HCT116 (cell line): ENCODE data around the gene SYT11. TPM values are rescaled to one million over a fixed set of nuclear protein-coding genes. Genes with fewer than 3 reads are reported as not detected.

Experiments used
- ATAC-seq: fragments of 200-7000 bp; cut with Tn5 transposase; 2 replicates; pipeline ENCODE4 v1.9.1; 2020; ENCODE audit warnings: mild to moderate bottlenecking, moderate library complexity
- BruUV-seq: library from RNA; stranded (reverse); fragments of 400-500 nt; replicated peaks from 2 replicates; lab custom pipeline; 2021; lab: Mats Ljungman, UMichigan
- CTCF ChIA-PET: fragments of 300-600 bp; sonication (Branson Sonifier 250); formaldehyde crosslinking; loops from one replicate; lab custom pipeline; 2021; ENCODE audit warnings: antibody characterized with exemption; lab: Charles Lee
- POLR2A ChIA-PET: fragments of 300-600, 350-600 bp; sonication (Branson Sonifier 250); formaldehyde crosslinking; loops from one replicate; lab custom pipeline; 2021; ENCODE audit warnings: antibody characterized with exemption; lab: Charles Lee
- RAD21 ChIA-PET, 2 experiments: fragments of 300-600 bp; sonication (Branson Sonifier 250); formaldehyde crosslinking; loops; one replicate each; lab custom pipeline; 2023; ENCODE audit warnings: low total read pairs in 2 of 2; ENCODE audit not compliant: uncharacterized antibody in 2 of 2, unreplicated experiment in 2 of 2, low non-redundant PET in 1 of 2; lab: Charles Lee
- DNase-seq: peaks from one replicate; pipeline ENCODE4 v3.0.0-alpha.2; 2010; ENCODE audit warnings: low read depth, low spot score
- H2AFZ ChIP-seq: fragments of 200-600 bp; shearing (Covaris generic), sonication (generic); 2 replicates; pipeline ENCODE4 v1.6.1; 2017; ENCODE audit warnings: low read depth, mixed run types, mixed read lengths, antibody characterized with exemption, low read length; ENCODE audit not compliant: poor library complexity, severe bottlenecking
- H3K27ac ChIP-seq: 2 replicates; pipeline ENCODE4 v1.5.1; 2012; ENCODE audit warnings: low read depth, low read length
- H3K27me3 ChIP-seq: fragments of 200-600 bp; sonication (generic); 2 replicates; pipeline ENCODE4 v1.6.1; 2016; ENCODE audit warnings: mixed run types, low read length, mixed read lengths; ENCODE audit not compliant: insufficient read depth
- H3K36me3 ChIP-seq, 2 experiments: fragments of 200-500 bp in 1 of 2; fragments of 200-600 bp in 1 of 2; sonication (Bioruptor generic) in 1 of 2; sonication (generic) in 1 of 2; 2 replicates each; pipeline versions ENCODE4 v1.5.1 to v1.6.1; 2014 to 2016; ENCODE audit warnings: low read length in 2 of 2, inconsistent platforms in 1 of 2, mixed read lengths in 1 of 2, mixed run types in 1 of 2; ENCODE audit not compliant: insufficient read depth in 2 of 2, control insufficient read depth in 1 of 2
- H3K4me1 ChIP-seq, 2 experiments: fragments of 200-600 bp in 1 of 2; sonication (generic) in 1 of 2; 2 replicates each; pipeline versions ENCODE4 v1.5.1 to v1.6.1; 2012 to 2017; ENCODE audit warnings: low read length in 2 of 2, inconsistent platforms in 1 of 2, mild to moderate bottlenecking in 1 of 2, mixed read lengths in 1 of 2, mixed run types in 1 of 2, moderate library complexity in 1 of 2; ENCODE audit not compliant: insufficient read depth in 2 of 2, control insufficient read depth in 1 of 2
- H3K4me2 ChIP-seq: fragments of 200-600 bp; sonication (generic); 2 replicates; pipeline ENCODE4 v1.6.1; 2017; ENCODE audit warnings: mixed run types, low read length, mixed read lengths
- H3K4me3 ChIP-seq, 2 experiments: fragments of 200-600 bp in 1 of 2; sonication (generic) in 1 of 2; replicated peaks in 1 of 2; 2 replicates each; pipeline ENCODE4 v1.5.1; 2011 to 2016; ENCODE audit warnings: low read length in 2 of 2, control low read depth in 1 of 2, low read depth in 1 of 2, mild to moderate bottlenecking in 1 of 2, mixed read lengths in 1 of 2, mixed run types in 1 of 2
- H3K79me2 ChIP-seq: fragments of 200-600 bp; sonication (generic); 2 replicates; pipeline ENCODE4 v1.6.1; 2017; ENCODE audit warnings: mild to moderate bottlenecking, mixed run types, low read length, moderate library complexity, mixed read lengths; ENCODE audit not compliant: insufficient read depth
- H3K9ac ChIP-seq: fragments of 200-600 bp; sonication (generic); 2 replicates; pipeline ENCODE4 v1.6.1; 2016; ENCODE audit warnings: low read length, mixed read lengths
- H3K9me2 ChIP-seq: fragments of 200-600 bp; sonication (generic), shearing (Covaris generic); 2 replicates; pipeline ENCODE4 v1.6.1; 2017; ENCODE audit warnings: mixed run types, mild to moderate bottlenecking, moderate library complexity; ENCODE audit not compliant: insufficient read depth
- H3K9me3 ChIP-seq, 2 experiments: fragments of 200-500 bp in 1 of 2; fragments of 200-600 bp in 1 of 2; sonication (Bioruptor generic) in 1 of 2; sonication (generic) in 1 of 2; 2 replicates each; pipeline ENCODE4 v1.6.1; 2014 to 2017; ENCODE audit warnings: low read length in 2 of 2, mixed read lengths in 2 of 2, inconsistent platforms in 1 of 2, low read depth in 1 of 2, mild to moderate bottlenecking in 1 of 2, mixed run types in 1 of 2, moderate library complexity in 1 of 2; ENCODE audit not compliant: control insufficient read depth in 1 of 2, insufficient read depth in 1 of 2
- H4K20me1 ChIP-seq: fragments of 200-600 bp; sonication (generic), shearing (Covaris generic); 2 replicates; pipeline ENCODE4 v1.6.1; 2017; ENCODE audit warnings: mixed run types, mild to moderate bottlenecking, moderate library complexity; ENCODE audit not compliant: insufficient read depth
- CEBPB ChIP-seq: IDR thresholded peaks from 2 replicates; pipeline ENCODE4 v1.6.1; 2012; ENCODE audit warnings: low read depth
- ELF1 ChIP-seq: IDR thresholded peaks from 2 replicates; pipeline ENCODE4 v1.6.1; 2012; ENCODE audit warnings: low read depth, borderline replicate concordance
- EZH2 ChIP-seq: fragments of 200-600 bp; sonication (generic); IDR thresholded peaks from 2 replicates; pipeline ENCODE4 v1.6.1; 2017; ENCODE audit warnings: antibody characterized with exemption, mixed run types
- EZH2phosphoT487 ChIP-seq: fragments of 200-600 bp; IDR thresholded peaks from 2 replicates; pipeline ENCODE4 v1.6.1; 2018; ENCODE audit warnings: antibody characterized with exemption, borderline replicate concordance
- JUND ChIP-seq: IDR thresholded peaks from 2 replicates; pipeline ENCODE4 v1.6.1; 2012
- POLR2A ChIP-seq: IDR thresholded peaks from 2 replicates; pipeline ENCODE4 v1.7.0; 2011; ENCODE audit warnings: borderline replicate concordance; ENCODE audit not compliant: insufficient read depth, insufficient read length; ENCODE audit errors: extremely low read depth
- POLR2AphosphoS5 ChIP-seq: IDR thresholded peaks from 2 replicates; pipeline ENCODE4 v1.6.1; 2011; ENCODE audit warnings: mild to moderate bottlenecking, low read depth, low read length, moderate library complexity
- SRF ChIP-seq: IDR thresholded peaks from 2 replicates; pipeline ENCODE4 v1.6.1; 2012; ENCODE audit warnings: low read depth
- TCF7L2 ChIP-seq: IDR thresholded peaks from 2 replicates; pipeline ENCODE4 v1.7.0; 2011; ENCODE audit warnings: borderline replicate concordance, inconsistent platforms; ENCODE audit not compliant: insufficient read depth, insufficient read length; ENCODE audit errors: extremely low read depth
- ZFX ChIP-seq: fragments of 450-650 bp; IDR thresholded peaks from 2 replicates; pipeline ENCODE4 v1.6.1; 2017
- ZNF274 ChIP-seq: fragments of 200-500 bp; sonication (Bioruptor generic); IDR thresholded peaks from 2 replicates; pipeline ENCODE4 v1.6.1; 2014; ENCODE audit warnings: mild to moderate bottlenecking, low read depth, low read length, inconsistent platforms
- intact Hi-C: fragments of 100-400 bp; cut with micrococcal nuclease; formaldehyde crosslinking; loops from 2 replicates; pipeline ENCODE4 v1.10.0; 2022
- total RNA-seq: library from RNA; stranded (reverse); gene quantifications from one replicate; pipeline ENCODE4 v1.2.1, GENCODE V29; 2021; ENCODE audit not compliant: unreplicated experiment
- TF ChIP-seq, protein P1 (sequence below): IDR thresholded peaks from 2 replicates; pipeline ENCODE4 v1.6.1; 2012
- TF ChIP-seq, protein P2 (sequence below): IDR thresholded peaks from 2 replicates; pipeline ENCODE4 v1.6.1; 2012
- TF ChIP-seq, protein P3 (sequence below), 3 experiments: fragments of 200-600 bp in 1 of 3; sonication (generic) in 1 of 3; IDR thresholded peaks in 2 of 3; conservative IDR thresholded peaks in 1 of 3; 2 replicates each; pipeline ENCODE4 v1.5.1; 2012 to 2017; ENCODE audit warnings: low read depth in 2 of 3, low read length in 2 of 3, antibody characterized with exemption in 1 of 3, borderline replicate concordance in 1 of 3, control low read depth in 1 of 3, mild to moderate bottlenecking in 1 of 3, mixed read lengths in 1 of 3, mixed run types in 1 of 3, moderate library complexity in 1 of 3; ENCODE audit not compliant: insufficient read depth in 1 of 3

Gene SYT11
- total RNA-seq, 1 experiment from 2014 or later, result 0.17 TPM

DNA sequence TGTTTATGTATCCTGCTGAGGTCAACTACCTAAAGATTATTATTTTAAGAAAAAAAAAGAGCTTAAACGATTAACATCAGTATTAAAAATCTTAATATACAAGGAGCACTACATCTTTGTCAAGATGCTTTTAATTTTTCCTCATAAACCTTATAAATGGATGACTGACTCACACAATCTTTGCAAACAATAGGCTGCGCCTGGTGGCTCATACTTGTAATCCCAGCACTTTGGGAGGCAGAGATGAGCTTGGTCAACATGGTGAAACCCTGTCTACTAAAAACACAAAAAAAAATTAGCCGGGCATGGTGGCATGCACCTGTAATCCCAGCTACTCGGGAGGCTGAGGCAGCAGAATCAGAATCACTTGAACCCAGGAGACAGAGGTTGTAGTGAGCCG, 73.1 kb downstream of the SYT11 start:
- CTCF ChIA-PET, result interaction anchor here (2.6 to 2.7 kb wide), 2 partner anchors 57 to 134 kb away, joined by 6 to 7 read pairs; no protein-coding TSS in a partner anchor
- Histone ChIP-seq H3K36me3 (peaks cover 44 to 57% of the 10 kb centered on the region in 2 experiments), H2AFZ (no peak overlapping the region), H3K4me3 (peak overlapping the region; percentile 8 to 99; a peak in 2 of 4 replicates), H3K79me2 (peaks cover 67% of the 10 kb centered on the region), H3K9me3 (no peaks in the 10 kb centered on the region), H3K4me1 (peaks cover 14 to 25% of the 10 kb centered on the region in 2 experiments; a peak in 3 of 4 replicates), H3K4me2 (peak overlapping the region; percentile 88; the same call in 1 of the 2 replicates), H3K27ac (no peak overlapping the region), H3K9ac (no peak overlapping the region; the same call in 1 of the 2 replicates), H3K27me3 (no peaks in the 10 kb centered on the region), H3K9me2 (no peaks in the 10 kb centered on the region), H4K20me1 (peaks cover 31% of the 10 kb centered on the region; the same call in 1 of the 2 replicates)
- no peak for ATAC-seq
- BruUV-seq, result no TSS peak
- TF ChIP-seq, protein P1, sequence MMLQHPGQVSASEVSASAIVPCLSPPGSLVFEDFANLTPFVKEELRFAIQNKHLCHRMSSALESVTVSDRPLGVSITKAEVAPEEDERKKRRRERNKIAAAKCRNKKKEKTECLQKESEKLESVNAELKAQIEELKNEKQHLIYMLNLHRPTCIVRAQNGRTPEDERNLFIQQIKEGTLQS, result no peak
- TF ChIP-seq SRF (no peak), ELF1 (no peak), EZH2 (no peak), POLR2A (no peak), ZNF274 (no peak), POLR2AphosphoS5 (no peak), TCF7L2 (no peak), EZH2phosphoT487 (no peak), CEBPB (no peak), JUND (no peak), ZFX (no peak)
- TF ChIP-seq, protein P2, sequence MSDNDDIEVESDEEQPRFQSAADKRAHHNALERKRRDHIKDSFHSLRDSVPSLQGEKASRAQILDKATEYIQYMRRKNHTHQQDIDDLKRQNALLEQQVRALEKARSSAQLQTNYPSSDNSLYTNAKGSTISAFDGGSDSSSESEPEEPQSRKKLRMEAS, result no peak
- TF ChIP-seq, protein P3, sequence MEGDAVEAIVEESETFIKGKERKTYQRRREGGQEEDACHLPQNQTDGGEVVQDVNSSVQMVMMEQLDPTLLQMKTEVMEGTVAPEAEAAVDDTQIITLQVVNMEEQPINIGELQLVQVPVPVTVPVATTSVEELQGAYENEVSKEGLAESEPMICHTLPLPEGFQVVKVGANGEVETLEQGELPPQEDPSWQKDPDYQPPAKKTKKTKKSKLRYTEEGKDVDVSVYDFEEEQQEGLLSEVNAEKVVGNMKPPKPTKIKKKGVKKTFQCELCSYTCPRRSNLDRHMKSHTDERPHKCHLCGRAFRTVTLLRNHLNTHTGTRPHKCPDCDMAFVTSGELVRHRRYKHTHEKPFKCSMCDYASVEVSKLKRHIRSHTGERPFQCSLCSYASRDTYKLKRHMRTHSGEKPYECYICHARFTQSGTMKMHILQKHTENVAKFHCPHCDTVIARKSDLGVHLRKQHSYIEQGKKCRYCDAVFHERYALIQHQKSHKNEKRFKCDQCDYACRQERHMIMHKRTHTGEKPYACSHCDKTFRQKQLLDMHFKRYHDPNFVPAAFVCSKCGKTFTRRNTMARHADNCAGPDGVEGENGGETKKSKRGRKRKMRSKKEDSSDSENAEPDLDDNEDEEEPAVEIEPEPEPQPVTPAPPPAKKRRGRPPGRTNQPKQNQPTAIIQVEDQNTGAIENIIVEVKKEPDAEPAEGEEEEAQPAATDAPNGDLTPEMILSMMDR (IDR thresholded peaks at IDR 0.05 in 2 of 3, conservative IDR thresholded peaks at IDR 0.05 in 1 of 3; ENCODE audit: borderline replicate concordance in 1 of 3, insufficient read depth in 1 of 3, low read depth in 2 of 3, low read length in 2 of 3), result no peak
- no peak for DNase-seq
- POLR2A ChIA-PET, result interaction anchor here (0.7 to 3.8 kb wide), 6 partner anchors 8 to 57 kb away, joined by 3 to 20 read pairs (median 4); no protein-coding TSS in a partner anchor
- intact Hi-C loops, result no loop called here
- RAD21 ChIA-PET, result no interaction called here
